ENCODE measurements around the gene SLC8A1.

SLC8A1 gene

DNA sequence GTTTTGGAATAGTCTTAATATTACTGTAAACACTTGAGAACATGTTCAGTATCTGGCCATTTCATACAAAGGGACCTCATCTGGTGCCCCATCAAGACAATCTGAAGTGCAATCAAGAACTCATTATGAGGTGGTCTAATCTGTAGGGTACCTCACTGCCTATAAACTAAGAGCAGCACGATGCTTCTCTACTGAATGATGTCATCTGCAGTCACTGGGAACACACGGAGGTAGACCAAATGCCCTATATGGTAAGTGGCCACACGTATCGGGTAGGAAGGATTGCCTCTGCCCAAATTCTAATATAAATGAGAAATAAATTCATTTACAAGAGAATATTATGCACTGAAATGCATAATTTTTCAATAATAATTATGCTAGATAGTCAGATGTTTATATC is 90.4 kb downstream of the SLC8A1 start:
- in situ Hi-C loops (cut with HindIII; ENCODE audit: low sequenced_read_pairs), result no loop called here

DNA sequence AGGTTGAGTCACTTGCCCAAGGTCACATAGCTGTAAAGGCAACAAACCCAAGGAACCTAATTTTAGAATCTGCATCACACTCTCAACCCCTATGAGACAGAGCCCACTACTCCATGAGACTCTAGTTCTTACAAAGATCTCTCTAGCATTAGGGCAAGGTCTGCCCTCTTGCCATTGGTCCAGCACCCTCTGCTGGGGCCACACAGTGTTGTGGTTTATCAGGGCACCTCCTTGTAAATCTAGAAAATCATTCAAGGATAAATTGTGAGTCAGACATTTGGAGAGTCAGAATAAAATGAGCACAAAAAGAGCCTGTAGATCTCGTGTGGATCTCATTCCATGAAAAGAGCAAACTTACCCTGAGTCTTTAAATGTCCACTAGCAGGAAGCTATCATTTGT is 91.2 kb downstream of the SLC8A1 start:
- in situ Hi-C loops (cut with HindIII; ENCODE audit: low sequenced_read_pairs), result no loop called here

DNA sequence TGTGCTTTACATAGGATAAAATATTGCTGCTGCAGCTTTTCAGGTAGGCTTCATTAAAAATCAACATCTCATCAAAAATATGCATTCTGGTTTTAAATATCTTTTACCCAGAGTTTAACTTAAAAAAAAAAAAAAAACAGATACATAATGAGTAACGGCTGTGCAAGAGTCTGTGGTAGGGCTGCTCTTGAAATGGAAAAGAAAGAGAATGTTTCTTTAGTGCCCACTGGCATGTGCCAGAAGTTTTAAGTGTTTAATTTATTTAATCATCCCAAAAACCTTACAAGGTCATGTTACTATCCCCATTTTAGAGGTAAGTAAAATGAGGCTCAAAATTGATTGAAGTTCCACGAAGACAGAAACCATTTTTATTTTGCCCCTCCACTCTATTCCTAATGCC is 92.1 kb downstream of the SLC8A1 start:
- in situ Hi-C loops (cut with HindIII; ENCODE audit: low sequenced_read_pairs), result no loop called here

DNA sequence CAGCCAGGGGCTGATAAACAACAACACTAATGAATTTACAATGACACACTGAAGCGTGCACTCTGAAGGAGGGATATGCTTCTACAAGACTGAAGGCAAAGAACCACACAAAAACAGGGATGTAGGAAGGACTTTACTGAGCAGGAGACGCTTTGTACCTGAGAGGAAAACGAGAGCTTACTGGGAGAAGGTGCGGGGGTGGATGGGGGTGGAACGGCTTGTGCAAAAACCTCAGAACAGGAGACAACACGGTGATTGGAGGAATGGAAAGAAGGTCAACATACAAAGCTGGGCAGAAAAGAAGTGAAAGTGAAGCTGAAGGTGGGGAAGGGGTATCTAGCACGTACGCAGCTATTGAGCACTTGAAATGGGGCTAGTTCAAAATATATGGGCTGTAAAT is 93.1 kb downstream of the SLC8A1 start:
- in situ Hi-C loops (cut with HindIII; ENCODE audit: low sequenced_read_pairs), result no loop called here

DNA sequence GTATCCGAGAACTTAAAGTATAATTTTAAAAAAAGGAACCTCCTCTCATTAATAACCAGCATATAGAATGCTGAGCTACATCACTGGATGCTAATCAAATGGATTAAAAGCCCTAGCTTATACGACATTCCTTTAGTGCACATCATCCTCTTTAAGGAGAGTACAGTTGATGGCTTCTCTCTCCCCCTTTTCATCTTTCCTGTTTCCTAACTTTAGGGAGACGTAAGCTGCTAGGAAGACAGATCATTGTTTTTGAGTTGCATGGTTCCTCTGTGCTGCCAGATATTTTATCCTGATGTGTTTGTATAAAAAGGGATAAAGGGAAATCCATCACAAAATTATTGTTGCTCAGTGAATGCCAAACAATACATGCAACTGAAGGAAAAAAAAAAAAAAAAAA is 94.2 kb downstream of the SLC8A1 start:
- in situ Hi-C loops (cut with HindIII; ENCODE audit: low sequenced_read_pairs), result no loop called here

DNA sequence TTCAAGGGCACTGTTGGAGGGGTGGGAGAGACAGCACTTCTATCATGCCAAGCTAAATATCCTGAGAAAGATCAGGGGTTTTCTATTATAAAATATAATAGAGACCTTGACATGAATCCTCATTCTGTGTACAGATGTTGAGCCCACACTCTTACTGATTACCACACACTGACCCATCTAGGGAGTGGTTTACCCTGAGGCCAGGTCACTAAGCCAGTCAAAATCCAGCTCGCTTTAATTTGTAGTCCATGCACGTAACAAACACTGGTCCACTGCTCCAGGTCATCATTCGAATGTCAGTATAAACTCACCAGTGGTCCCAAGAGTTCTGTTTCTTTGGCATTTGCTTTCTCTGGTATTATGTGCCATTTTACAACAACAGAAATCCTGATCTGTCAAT is 96.4 kb downstream of the SLC8A1 start:
- in situ Hi-C loops (cut with HindIII; ENCODE audit: low sequenced_read_pairs), result no loop called here

DNA sequence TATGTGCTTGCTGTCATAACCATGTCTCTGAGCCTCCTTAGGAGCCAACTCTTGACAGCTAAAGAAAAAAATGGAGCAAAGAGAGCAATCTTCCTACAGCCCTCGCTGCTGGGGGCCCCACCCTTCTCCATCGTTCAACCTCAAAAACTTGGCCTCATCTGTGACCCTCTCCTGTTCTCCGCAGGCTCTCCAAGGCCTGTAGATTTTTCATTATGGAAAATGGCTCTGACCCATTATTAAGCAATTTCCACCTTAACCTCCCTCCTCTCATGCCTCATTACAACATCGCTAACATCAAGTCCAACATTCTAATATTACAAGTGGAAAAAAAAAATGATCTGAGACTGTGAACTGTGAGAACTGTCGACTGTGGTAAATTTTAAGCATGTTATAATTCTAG is 98.7 kb downstream of the SLC8A1 start:
- in situ Hi-C loops (cut with HindIII; ENCODE audit: low sequenced_read_pairs), result no loop called here

DNA sequence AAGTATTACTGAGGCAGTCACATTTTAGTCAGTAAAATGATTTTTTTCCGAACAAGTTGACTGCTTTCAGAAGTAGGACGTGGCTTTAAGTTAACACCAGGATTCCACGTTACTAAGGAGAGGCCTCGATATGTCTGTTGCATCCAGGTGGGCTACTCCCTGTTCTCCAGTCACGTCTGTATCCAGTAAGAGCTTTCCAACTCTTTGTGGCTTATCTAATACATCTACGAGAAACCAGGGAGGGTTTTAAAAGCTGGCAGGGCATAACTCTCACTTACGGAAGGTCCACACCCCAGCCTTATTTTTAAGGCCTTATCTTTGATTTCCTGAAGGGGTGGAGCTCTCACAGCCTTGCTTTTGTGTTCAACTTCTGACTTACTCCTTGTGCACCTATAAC is 99.2 kb downstream of the SLC8A1 start:
- in situ Hi-C loops (cut with HindIII; ENCODE audit: low sequenced_read_pairs), result no loop called here

DNA sequence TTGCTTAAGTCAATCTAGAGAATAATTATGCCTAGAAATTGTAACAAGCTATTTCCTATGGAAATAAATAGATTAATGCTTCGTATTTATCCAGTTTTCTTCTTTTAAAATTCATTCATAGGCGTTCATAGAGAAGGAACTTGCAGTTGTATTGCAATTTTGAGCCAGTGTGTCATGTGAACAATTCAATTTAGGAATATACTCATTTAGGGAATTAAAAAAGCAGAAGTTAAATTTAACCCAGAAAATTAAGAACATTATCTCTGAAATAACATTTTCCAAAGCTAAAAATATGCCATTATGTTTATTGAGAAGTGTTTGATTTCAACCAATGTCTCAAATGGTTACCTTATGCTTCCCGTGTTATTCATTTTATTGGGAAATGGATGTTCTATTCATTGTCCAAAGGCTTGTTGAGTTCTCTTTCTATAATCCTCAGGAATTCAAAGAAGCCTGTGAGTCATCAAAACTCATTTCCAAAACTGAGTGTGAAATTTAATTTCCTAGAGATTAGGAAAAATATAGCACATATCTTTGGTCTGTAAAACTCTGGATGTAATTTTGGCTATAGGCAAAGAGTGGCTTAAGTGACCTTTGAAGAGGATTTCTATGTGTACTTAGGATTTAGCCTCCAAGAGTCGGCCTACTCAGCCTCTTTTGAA is 99.7 kb downstream of the SLC8A1 start:
- in situ Hi-C loops (cut with HindIII; ENCODE audit: low sequenced_read_pairs), result no loop called here

DNA sequence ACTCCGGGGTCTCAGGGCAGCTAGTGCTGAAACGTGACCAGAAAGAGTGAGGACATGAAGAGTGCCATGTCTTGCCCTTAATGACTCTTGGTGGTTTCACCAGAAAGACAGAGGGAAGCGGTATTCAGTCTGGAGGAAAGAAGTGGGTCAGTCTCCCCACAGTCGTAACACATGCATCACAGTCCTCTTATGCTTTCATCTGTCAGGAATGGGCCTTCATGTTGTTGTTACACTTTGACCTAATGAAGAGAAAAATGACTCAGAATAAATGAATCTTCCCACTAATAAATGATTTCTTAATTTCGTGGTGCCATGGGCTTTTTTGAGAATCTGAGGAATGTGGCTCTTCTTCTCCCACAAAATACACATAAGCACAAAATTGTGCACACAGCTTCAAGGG is 103.2 kb downstream of the SLC8A1 start:
- in situ Hi-C loops (cut with HindIII; ENCODE audit: low sequenced_read_pairs), result no loop called here

DNA sequence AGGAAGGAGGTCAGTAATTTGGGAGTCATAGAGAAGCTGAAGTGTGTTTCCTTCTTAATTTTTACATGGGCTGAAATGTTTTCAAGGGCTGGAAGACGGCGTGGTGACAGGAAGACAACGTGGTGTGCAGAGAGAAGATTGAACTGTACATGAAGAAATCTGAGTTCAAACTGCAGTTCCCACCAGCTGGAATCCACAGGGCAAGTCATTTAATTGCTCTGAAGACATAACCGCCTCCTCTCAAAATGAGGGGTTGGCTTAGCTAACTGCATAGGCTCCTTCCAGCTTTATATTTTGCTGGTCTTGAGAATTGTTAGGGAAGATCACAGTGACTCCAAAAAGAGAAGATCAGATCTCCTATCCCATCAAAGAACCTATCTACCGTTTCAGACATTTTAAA is 103.9 kb downstream of the SLC8A1 start:
- in situ Hi-C loops (cut with HindIII; ENCODE audit: low sequenced_read_pairs), result no loop called here

DNA sequence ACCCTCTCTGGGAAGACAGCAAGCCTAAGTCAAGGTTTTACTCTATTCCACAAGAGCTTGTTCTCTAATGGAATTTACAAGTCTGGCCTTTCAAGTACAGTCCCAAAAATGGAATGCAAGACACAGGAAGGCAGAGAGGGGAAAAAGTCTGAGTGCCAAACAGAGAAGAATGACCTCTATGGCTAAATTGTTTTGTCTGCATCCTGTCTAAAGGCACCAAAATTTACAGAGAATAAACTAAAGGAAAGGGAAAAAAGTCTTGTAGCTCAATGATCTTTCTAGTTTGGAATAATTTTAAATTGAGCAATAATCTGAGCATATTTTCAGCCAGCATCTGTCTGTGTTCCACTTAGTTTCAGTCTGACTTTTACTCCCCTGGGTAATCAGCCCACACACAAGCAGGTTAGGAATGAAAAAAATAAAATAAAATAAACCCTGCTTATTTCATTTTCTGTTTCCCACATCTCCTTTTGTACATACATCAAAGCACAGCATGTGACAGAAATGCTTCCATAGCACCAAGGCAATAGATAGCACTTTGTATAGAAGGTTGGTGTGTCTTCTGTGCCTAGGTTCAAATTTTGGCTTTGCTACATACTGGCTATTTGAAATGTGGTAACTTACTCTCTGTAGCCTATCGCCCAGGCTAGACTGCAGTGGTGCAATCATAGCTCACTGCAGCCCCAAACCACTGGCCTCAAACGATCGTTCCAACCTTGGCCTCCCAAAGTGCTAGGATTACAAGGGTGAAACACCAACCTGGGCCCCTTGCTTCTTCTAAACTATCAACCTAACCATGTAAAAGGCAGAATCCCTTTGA is 105.1 kb downstream of the SLC8A1 start:
- in situ Hi-C loops (cut with HindIII; ENCODE audit: low sequenced_read_pairs), result no loop called here

DNA sequence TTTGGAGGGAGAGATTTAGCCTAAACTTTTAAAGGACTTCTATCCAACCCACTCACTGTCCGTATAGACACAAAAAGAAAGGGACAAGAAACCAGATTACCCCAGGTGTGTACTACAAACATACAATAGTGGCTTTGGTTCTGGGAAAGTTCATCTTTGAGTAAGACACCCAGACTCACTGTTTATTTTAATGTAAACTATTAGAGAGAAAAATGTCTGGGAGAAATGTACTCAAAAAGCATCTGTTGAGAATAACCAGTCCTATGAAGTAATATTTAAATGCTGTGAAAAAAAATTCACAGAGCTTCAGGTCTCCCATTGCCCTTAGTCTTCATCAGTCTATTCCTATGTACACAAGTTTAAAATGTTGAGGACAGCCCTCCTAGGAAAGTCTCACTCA is 107.5 kb downstream of the SLC8A1 start:
- in situ Hi-C loops (cut with HindIII; ENCODE audit: low sequenced_read_pairs), result no loop called here

DNA sequence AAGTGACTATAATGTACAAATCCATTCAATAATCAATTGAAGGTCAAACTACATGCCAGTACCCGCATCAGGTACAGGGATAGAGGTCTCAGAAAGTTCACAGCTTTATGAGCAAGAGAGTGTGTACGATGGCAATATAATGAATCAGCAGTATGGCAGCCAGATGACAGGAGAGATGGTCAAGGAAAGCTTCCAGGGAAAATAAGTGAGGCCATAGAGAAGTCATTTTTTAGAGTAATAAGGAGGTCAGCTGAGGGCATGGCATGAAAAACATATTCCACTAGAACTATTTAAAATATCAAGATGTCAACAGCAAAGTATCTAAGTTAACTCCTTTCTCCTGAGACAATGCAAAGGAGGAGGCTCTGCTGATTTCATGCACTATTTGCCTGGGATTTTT is 108.0 kb downstream of the SLC8A1 start:
- in situ Hi-C loops (cut with HindIII; ENCODE audit: low sequenced_read_pairs), result no loop called here

DNA sequence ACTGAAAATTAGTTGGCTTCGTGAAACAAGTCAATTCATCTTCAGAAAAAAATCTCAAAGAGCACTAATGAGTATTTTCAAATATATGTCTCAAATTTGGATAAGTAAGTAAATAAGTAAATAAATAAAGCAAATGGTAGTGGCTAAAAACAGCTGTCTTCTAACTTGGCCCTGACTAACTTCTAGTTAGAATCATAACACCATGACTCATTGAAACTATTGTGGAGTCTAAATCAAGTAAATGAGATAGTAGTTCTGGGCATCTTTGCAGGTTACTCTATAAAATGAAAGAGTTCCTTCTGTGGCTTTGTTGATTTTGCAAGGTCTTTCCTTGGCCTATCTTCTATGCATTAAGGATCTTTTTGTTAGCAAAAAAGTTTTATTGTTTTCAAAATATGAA is 110.7 kb downstream of the SLC8A1 start:
- in situ Hi-C loops (cut with HindIII; ENCODE audit: low sequenced_read_pairs), result no loop called here

DNA sequence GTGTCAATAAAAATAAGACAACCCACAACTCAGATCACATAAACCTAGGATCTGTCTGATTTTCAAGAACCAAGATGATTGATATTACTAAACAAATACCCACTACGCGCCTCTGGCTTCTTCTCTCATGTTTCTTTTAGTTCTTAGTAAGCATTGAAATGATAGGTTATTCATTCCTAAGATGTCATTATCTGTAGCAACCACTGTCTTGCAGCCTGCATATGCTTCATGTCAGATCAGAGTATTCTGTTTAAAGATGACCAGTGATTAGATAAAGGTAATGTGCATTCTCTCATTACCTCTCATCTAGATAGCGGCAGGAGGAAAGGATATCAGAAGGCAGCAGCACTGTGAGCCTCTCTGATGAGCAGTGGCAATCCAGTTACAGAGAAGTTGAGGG is 112.9 kb downstream of the SLC8A1 start:
- in situ Hi-C loops (cut with HindIII; ENCODE audit: low sequenced_read_pairs), result no loop called here

DNA sequence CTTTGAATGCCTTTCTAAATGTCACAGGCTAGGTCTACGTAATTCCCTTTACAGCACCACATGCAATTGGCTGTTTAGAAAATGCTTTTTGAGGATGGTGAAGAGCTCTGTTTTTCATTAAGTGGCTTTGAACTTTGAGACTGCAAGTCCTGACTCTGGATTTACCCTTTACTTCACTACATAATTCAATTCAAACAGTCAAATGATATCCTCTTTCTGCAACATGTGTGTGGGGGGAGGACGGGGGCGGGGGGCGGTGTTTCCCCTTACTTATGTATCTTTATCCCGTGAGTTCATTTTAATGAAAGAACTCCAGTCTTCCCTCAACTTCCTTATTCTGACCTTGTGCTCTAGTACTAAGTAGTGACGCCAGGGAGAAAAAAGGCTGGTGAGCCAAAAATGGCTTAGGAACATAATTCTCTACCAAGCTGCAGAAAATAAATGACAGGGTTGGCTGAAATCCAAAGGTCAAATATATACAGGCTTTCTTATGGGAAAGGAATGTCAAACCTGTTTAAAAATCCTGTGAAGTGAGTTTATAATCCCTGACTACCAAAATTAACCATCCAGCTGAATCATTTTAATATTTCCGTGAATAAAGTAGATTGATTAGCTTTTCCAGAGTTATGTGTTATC is 119.6 kb downstream of the SLC8A1 start:
- in situ Hi-C loops (cut with HindIII; ENCODE audit: low sequenced_read_pairs), result no loop called here

DNA sequence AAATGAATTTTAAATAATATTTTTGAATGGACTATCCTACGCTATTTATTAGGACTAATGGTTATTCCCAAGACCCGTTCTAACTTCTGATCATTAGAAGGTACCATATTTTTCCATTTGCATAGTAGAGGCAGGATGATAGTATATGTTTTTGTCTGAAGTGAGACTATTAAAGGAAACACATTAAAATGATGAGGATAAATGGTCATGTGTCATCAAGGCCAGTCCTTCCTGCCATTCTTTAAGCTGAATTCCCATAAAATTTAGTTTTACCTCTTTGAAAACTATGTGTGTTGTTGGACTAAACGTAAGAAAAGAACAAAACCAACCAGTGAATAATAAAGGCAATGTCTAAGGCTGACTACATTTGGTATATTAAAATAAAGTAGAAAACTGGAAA is 121.8 kb downstream of the SLC8A1 start:
- in situ Hi-C loops (cut with HindIII; ENCODE audit: low sequenced_read_pairs), result no loop called here

DNA sequence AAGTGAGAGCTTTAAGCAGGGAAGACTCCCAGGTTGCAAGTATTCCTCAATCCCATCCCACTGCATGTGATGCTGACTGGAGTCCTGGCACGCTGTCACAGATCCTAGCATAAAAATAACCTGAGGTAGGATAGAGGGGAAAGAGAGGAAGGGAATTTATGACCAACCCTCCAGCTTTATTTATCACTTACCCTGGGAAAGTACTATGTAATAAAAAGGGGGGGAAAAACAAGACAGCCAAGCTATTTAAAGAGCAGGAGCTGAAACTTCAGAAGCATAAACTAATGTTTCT is 122.2 kb downstream of the SLC8A1 start:
- in situ Hi-C loops (cut with HindIII; ENCODE audit: low sequenced_read_pairs), result no loop called here

DNA sequence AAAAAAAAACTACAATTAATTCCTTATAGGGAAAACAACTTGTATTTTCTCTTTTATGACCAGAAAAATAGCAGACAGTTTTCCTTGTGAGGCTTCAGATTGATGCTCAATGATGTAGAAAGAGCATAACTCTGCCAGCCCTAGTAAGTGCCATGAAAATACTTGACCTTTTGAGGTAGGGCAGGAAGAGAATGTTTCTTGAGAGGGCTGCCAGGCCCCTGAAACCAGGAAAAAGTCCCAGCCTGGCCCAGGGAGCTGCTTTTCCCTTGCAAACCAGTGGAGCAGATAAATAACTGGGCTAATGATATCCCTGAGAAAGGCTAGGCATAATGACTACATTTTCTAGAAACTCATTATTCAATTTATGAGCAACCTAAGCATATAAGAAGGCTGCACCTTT is 126.8 kb downstream of the SLC8A1 start:
- in situ Hi-C loops (cut with HindIII; ENCODE audit: low sequenced_read_pairs), result no loop called here

DNA sequence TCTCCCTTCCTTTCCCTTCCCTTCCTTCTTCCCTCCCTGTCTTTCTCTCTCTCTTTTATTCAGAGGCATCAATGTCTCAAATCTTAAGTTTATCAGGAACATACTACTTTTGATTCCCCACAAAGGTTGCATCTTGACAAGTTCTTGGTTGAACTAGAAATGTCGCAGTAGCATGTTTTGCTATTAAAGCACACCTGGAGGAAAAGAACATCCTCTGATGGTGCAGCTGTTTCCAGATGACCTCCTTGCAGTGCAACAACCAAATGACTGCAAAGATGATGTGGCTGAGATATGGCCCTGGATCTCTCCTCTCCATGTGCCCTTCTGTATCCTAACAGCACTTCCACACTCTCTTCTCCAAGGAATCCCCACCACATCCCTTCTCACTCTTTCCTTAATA is 127.2 kb downstream of the SLC8A1 start:
- in situ Hi-C loops (cut with HindIII; ENCODE audit: low sequenced_read_pairs), result no loop called here

DNA sequence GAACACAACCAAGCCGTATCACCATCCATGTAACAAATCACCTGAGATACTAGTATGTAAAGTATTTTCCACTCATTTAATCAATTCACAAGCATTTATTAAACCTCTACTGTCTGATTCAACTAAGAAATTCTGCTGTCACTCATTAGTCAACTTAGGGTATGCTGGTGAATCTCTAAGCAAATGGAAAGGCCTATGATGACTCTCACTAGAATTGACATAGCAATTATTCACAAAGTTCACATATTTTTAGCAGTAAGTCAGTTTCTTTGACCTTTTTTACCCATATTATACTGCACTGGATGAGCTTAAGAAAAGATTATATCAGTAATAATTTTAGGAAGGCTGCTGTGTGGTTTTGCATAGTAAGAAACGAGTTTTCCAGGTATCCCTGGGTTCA is 130.1 kb downstream of the SLC8A1 start:
- in situ Hi-C loops (cut with HindIII; ENCODE audit: low sequenced_read_pairs), result no loop called here

Measured in DLD1 (cell line).